DND-41 (cell line): ENCODE data around the gene PLEK.

Experiments
- ATAC-seq: fragments of 200-7000 bp; cut with Tn5 transposase; 3 replicates; pipeline ENCODE4 v1.9.1; 2021; ENCODE audit warnings: low read depth; ENCODE audit not compliant: insufficient read depth
- DNase-seq: peaks from one replicate; pipeline ENCODE4 v3.0.0-alpha.2; 2020
- H2AFZ ChIP-seq: 2 replicates; pipeline ENCODE4 v1.6.0; 2012; ENCODE audit warnings: low read depth, low read length
- H3K27ac ChIP-seq: 2 replicates; pipeline ENCODE4 v1.5.1; 2012; ENCODE audit warnings: low read length, inconsistent platforms
- H3K27me3 ChIP-seq: fragments of 200-600 bp; sonication (generic); 2 replicates; pipeline ENCODE4 v1.6.0; 2012; ENCODE audit warnings: low read length, mild to moderate bottlenecking, inconsistent platforms; ENCODE audit not compliant: insufficient read depth, poor library complexity
- H3K36me3 ChIP-seq: 2 replicates; pipeline ENCODE4 v1.5.1; 2012; ENCODE audit warnings: low read length, inconsistent platforms; ENCODE audit not compliant: insufficient read depth
- H3K4me1 ChIP-seq: 2 replicates; pipeline ENCODE4 v1.5.1; 2012; ENCODE audit warnings: mild to moderate bottlenecking, low read length; ENCODE audit not compliant: insufficient read depth
- H3K4me2 ChIP-seq: 2 replicates; pipeline ENCODE4 v1.6.0; 2012; ENCODE audit warnings: mild to moderate bottlenecking, moderate library complexity, low read length, inconsistent platforms; ENCODE audit not compliant: insufficient read depth
- H3K4me3 ChIP-seq, 2 experiments: fragments of 200-600 bp in 1 of 2; shearing (Covaris generic) in 1 of 2; 2 replicates each; pipeline ENCODE4 v1.5.1; 2012 to 2016; ENCODE audit warnings: inconsistent platforms in 2 of 2, low read length in 2 of 2, mild to moderate bottlenecking in 2 of 2, low read depth in 1 of 2, moderate library complexity in 1 of 2
- H3K79me2 ChIP-seq: 2 replicates; pipeline ENCODE4 v1.6.0; 2012; ENCODE audit warnings: low read length, inconsistent platforms; ENCODE audit not compliant: insufficient read depth
- H3K9ac ChIP-seq: 2 replicates; pipeline ENCODE4 v1.6.0; 2012; ENCODE audit warnings: low read depth, mild to moderate bottlenecking, inconsistent platforms, low read length, moderate library complexity
- H3K9me3 ChIP-seq: 2 replicates; pipeline ENCODE4 v1.5.1; 2012; ENCODE audit warnings: low read length, moderate library complexity, mild to moderate bottlenecking, inconsistent platforms; ENCODE audit not compliant: insufficient read depth, severe bottlenecking
- H4K20me1 ChIP-seq: 2 replicates; pipeline ENCODE4 v1.6.0; 2012; ENCODE audit warnings: low read length; ENCODE audit not compliant: insufficient read depth
- EZH2 ChIP-seq: IDR thresholded peaks from 3 replicates; pipeline ENCODE4 v1.6.1; 2012; ENCODE audit warnings: borderline replicate concordance, low read depth, mild to moderate bottlenecking, moderate library complexity, low read length, inconsistent platforms; ENCODE audit not compliant: severe bottlenecking
- TF ChIP-seq, protein P1 (sequence below): IDR thresholded peaks from 2 replicates; pipeline ENCODE4 v1.5.1; 2012; ENCODE audit warnings: borderline replicate concordance, low read length, moderate library complexity, mild to moderate bottlenecking; ENCODE audit not compliant: poor library complexity, severe bottlenecking; ENCODE audit errors: extremely low read depth

Gene PLEK

DNA sequence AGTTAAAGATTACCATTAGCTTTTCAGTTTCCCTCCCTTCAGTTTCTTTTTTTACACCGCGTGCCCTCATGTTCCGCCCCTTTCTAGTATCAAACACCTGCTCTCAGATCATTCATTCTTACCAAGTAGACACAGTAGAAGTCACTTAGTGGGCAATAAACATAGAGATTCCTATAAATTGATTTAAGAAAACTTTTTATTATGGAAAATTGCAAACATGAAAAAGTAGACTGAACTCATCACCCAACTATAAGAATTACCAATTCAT lies 24.1 kb upstream of the PLEK start:
- Histone ChIP-seq H3K4me2 (no peak overlapping the region), H2AFZ (no peak overlapping the region), H3K9ac (no peak overlapping the region), H3K79me2 (no peaks in the 10 kb centered on the region), H3K27ac (no peak overlapping the region), H3K27me3 (peaks cover 30% of the 10 kb centered on the region), H3K4me1 (no peaks in the 10 kb centered on the region), H3K36me3 (no peaks in the 10 kb centered on the region), H4K20me1 (no peaks in the 10 kb centered on the region), H3K9me3 (no peaks in the 10 kb centered on the region), H3K4me3 (no peak overlapping the region)
- no peak for ATAC-seq
- no peak for DNase-seq
- TF ChIP-seq, protein P1, sequence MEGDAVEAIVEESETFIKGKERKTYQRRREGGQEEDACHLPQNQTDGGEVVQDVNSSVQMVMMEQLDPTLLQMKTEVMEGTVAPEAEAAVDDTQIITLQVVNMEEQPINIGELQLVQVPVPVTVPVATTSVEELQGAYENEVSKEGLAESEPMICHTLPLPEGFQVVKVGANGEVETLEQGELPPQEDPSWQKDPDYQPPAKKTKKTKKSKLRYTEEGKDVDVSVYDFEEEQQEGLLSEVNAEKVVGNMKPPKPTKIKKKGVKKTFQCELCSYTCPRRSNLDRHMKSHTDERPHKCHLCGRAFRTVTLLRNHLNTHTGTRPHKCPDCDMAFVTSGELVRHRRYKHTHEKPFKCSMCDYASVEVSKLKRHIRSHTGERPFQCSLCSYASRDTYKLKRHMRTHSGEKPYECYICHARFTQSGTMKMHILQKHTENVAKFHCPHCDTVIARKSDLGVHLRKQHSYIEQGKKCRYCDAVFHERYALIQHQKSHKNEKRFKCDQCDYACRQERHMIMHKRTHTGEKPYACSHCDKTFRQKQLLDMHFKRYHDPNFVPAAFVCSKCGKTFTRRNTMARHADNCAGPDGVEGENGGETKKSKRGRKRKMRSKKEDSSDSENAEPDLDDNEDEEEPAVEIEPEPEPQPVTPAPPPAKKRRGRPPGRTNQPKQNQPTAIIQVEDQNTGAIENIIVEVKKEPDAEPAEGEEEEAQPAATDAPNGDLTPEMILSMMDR, result no peak
- no peak for TF ChIP-seq EZH2

DNA sequence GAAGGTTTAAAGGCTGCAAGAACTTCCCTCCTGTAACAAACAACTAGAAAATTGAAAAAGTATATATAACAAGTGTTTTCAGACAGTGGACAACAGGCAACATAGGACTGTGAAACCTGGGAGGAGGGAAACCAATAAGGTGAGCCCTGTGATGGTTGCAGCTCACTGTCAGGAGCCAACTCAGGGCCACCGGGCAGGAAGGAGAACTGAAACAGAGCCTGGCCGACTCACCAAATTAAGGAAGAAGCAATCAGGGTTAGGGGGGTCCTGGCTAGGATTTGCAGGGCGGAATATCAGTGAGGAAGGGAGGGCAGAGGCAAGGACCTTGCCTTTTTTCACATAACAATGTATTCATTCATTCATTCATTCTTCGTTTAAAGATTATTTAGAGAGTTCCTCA lies 23.5 kb upstream of the PLEK start:
- Histone ChIP-seq H2AFZ (no peak overlapping the region), H3K4me2 (no peak overlapping the region), H3K27me3 (peaks cover 30% of the 10 kb centered on the region)

DNA sequence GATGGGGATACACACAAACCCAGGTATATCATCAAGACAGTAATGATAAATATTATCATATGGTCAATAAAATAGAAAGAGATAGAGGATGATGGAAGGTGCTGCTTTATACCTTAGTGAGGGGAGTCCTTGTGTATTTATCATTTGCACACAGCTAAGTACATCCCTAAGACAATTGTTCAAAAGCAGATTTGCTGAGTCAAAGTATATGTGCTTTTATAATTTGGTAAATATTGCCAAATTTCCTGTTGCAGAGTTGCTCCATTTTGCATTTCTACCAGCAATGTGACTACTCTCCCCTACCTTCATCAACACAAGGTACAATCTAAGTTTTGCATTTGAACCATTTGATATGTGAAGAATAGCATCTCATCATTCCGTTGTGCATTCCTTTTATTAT lies 22.6 kb upstream of the PLEK start:
- H4K20me1 ChIP-seq, result no peaks in the 10 kb centered on the region
- ATAC-seq (no peak), DNase-seq (no peak)
- TF ChIP-seq EZH2, result no peak
- TF ChIP-seq, protein P1, result no peak
- H3K4me2 ChIP-seq, result no peak overlapping the region
- H3K9me3 ChIP-seq, result no peaks in the 10 kb centered on the region
- no peaks in the 10 kb centered on the region for H3K79me2 ChIP-seq
- no peaks in the 10 kb centered on the region for H3K4me1 ChIP-seq
- H3K4me3 ChIP-seq, result no peak overlapping the region
- no peaks in the 10 kb centered on the region for H3K36me3 ChIP-seq
- no peak overlapping the region for H2AFZ ChIP-seq
- H3K27ac ChIP-seq, result no peak overlapping the region
- H3K9ac ChIP-seq, result no peak overlapping the region
- peaks cover 30% of the 10 kb centered on the region for H3K27me3 ChIP-seq

More for the DNA sequence above, 23.5 kb upstream of the PLEK start:
- Histone ChIP-seq H3K9me3 (no peaks in the 10 kb centered on the region), H3K9ac (no peak overlapping the region), H3K79me2 (no peaks in the 10 kb centered on the region), H3K4me1 (no peaks in the 10 kb centered on the region), H3K36me3 (no peaks in the 10 kb centered on the region), H3K4me3 (no peak overlapping the region), H3K27ac (no peak overlapping the region), H4K20me1 (no peaks in the 10 kb centered on the region)
- no peak for ATAC-seq
- no peak for DNase-seq
- TF ChIP-seq EZH2, result no peak
- TF ChIP-seq, protein P1, result no peak

DNA sequence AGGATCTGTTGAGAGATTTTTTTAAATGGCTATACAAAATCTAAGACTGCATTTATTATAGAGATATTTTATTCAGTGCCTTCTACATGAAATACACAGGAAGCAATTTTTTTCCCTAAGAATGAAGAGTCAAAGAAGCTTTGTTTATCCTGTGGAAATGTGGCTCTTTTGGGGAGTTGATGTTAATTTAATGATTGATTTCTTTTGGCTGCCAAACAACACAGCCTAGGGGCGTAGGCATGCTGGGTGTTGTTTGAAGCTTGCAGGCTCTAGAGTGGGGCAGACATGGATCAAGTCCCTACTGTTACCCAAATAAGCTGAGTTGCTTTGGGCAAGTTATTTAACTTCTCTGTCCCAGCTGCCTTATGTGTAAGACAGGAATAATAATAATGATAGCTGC lies 21.1 kb upstream of the PLEK start:
- ATAC-seq, result no peak
- no peak for TF ChIP-seq EZH2
- TF ChIP-seq, protein P1, result no peak
- H3K27ac ChIP-seq, result no peak overlapping the region
- H3K4me1 ChIP-seq, result no peaks in the 10 kb centered on the region
- H3K4me3 ChIP-seq, result no peak overlapping the region
- H4K20me1 ChIP-seq, result no peaks in the 10 kb centered on the region
- no peak for DNase-seq
- H3K9me3 ChIP-seq, result no peaks in the 10 kb centered on the region
- no peaks in the 10 kb centered on the region for H3K79me2 ChIP-seq
- peaks cover 24% of the 10 kb centered on the region for H3K27me3 ChIP-seq
- H2AFZ ChIP-seq, result no peak overlapping the region
- no peak overlapping the region for H3K9ac ChIP-seq
- H3K36me3 ChIP-seq, result no peaks in the 10 kb centered on the region
- H3K4me2 ChIP-seq, result no peak overlapping the region
